GM19395 (cell line): ENCODE results near the gene SLC25A23.

Experiments used
- ATAC-seq: cut with Tn5 transposase; IDR thresholded peaks from one replicate; pipeline ENCODE4 v1.9.1; 2021; ENCODE audit warnings: mild to moderate bottlenecking, moderate library complexity; ENCODE audit not compliant: unreplicated experiment

Gene SLC25A23

GRCh38 chr19:6481541-6482342, 22.1 kb upstream of the SLC25A23 start, which contains the start of gene DENND1C:
Gene DENND1C (minus strand): TSS chr19:6481787. CDS start chr19:6481695, 92 bp downstream.
- ATAC-seq: no peak

DNA sequence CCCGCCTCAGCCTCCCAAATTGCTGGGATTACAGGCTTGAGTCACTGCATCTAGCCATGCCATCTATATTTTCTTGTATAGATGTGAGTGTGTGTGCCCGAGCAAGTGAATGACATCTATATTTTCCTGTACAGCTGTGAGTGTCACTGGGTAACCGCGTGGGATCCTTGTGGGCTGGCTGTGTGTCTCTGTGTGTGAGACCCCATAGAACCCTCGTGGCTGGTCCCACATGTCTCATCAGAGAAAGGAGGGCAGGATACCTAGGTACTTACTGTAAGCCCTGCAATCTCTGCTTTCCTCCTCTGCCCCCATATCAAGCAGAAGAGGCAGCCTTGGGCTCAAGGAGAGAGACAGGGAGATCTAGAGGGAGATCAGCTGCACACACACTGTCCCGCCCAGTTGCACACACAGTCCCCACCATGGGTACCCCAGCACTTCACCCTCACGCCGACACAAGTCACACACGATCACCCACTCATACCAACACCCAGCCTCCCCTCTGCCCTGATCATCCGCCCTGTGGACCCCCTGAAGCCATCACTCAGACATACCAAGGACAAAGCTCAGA, 21.3 kb upstream of the SLC25A23 start:
- no peak for ATAC-seq

- no peak for ATAC-seq
Measured at GRCh38 chr19:6479836-6480398, 20.3 kb upstream of the SLC25A23 start.

- ATAC-seq: no peak
Measured at GRCh38 chr19:6478815-6479214, 19.2 kb upstream of the SLC25A23 start.

GRCh38 chr19:6476896-6477431, 17.4 kb upstream of the SLC25A23 start:
- no peak for ATAC-seq

DNA sequence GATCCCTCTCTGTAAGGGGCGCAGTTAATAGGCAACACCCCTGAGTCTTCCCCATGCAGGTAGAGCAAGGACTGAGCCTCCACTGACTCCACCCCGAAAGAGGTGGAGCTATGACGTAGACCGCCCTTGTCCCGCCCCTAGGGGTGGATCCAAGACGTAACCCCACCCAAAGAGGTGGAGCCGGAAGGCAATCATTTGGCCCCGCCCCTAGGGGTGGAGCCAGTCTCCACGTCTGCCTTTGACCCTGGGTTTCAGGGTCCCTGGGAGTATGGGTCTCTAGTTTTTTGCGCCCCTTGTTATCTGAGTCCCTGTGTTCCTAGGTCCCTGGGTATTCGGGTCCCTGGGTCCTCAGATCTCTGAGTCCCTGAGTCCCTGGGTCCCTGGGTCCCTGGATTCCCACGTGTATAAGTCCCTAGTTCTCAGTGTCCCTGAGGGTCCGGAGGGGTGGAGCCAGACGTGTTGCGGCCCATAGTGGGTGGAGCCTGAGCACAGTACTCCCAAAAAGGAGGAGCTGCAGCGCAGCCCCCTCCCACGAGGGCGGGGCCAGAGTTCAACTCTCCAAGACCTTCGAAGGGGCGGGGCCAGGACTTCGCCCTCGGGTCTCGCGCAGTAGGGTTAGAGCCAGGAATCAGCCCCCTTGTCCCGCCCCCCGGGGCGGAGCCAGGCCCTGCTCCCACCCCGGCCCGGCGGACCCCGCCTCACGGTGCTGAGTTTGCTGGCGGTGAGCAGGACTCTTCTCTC, 16.7 kb upstream of the SLC25A23 start:
- ATAC-seq: no peak

DNA sequence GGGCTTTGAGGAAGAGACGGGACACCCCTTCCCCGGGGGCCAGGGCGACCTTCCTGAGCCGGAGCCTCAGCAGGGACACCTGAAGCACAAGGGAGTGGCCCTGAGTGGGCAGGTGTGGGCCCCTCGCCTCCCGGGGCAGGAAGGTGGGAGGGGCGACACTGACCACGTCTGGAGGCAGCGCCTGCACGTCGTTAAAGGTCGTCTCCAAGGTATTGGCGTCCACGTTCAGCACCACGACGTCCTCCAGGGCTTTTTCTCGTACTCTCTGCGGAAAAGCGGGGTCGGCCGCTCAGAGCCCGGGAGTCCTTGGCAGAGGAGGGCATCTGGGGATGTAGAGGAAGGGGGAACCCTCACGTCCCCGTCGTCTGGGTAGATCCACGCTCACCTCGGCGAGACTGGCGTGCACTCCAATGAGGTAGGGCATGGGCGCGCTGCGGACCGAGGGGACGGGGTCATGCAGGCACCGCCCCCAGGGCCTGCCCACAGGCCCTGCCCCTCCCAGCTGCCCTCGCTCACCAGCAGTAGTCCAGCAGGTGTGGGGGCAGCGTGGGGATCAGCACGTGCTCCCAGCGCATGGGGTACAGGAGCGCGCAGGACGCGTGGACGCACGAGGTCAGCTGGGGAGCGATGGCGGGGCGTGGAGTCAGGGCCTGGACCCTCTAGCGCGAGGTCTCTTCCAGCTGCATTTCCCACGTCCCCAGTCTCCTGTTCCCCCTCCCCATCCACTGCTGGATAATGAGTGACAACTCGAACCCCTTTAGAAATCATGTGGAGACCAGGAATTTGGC, 15.9 kb upstream of the SLC25A23 start:
- ATAC-seq: no peak

DNA sequence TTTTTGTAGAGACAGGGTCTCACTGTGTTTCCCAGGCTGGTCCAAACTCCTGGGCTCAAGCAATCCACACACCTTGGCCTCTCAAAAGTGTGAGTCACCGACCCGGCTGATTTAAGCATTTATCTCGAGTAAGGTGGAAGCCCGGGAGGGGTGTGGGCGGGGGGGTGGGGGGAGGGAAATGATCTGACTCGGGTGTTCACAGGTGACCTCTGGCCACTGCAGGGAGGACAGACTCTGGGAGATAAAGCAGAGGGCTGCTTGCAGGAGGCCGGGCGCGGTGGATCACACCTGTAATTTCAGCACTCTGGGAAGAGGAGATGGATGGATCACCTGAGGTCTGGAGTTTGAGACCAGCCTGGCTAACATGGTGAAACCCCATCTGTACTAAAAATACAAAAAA, 14.1 kb upstream of the SLC25A23 start:
- ATAC-seq: no peak

DNA sequence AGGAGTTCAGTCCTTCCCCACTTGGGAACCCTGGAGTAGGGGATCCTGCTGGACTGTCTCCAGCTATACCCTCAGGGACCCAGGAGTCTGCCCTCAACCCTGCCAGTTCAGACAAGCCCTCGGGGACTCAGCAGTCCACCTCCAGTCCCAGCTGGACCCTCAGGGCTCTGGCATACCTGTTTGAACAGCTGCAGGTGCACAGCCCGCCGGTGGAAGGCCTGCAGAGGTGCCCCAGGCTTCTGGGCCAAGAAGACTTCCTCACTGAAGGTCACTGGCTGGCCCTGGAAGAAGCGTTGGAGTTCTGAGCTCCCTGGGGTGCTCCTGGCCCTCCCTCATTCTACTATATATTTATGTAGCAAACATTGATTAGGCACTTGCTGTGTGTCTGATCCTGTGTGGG, 13.1 kb upstream of the SLC25A23 start:
- ATAC-seq: no peak

DNA sequence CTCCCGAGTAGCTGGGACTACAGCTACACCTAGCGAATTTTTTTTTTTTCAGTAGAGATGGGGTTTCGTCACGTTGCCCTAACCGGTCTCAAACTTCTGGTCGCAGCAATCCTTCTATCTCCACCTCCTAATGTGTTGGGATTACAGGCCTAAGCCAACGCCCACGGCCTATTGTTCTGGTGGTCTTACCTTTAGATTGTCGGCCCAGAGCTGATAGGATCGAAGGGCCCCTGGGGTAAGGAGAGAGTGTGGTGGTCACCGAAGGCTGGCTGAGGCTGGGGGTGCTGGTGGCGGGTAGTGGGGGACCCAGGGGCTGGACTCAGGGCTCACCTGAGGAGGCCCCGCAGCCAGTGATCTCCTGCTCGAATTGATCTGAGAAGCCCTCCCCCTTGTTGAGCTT, 11.5 kb upstream of the SLC25A23 start:
- ATAC-seq: no peak

- ATAC-seq: no peak
Measured at GRCh38 chr19:6470173-6470572, 10.6 kb upstream of the SLC25A23 start.

DNA sequence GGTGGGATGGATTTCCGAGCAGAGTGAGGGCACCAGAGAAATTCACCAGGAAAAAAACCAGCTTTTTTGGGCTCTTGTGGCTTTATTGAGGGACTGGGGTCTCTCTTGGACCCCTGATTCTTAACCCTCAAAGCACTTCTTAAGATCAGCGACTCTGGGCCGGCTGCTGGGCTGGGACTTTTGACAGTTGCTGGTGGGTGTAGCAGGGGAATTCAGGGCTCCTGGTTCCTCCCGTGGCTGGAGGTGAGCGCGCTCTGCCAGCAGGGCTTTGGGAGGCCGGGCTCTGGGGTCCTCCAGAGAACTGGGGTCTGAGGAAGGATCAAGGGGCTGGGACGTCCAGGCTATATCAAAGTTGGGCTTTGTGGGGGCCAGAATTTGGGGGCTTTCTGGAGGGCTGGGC, 7.8 kb upstream of the SLC25A23 start:
- ATAC-seq: no peak

DNA sequence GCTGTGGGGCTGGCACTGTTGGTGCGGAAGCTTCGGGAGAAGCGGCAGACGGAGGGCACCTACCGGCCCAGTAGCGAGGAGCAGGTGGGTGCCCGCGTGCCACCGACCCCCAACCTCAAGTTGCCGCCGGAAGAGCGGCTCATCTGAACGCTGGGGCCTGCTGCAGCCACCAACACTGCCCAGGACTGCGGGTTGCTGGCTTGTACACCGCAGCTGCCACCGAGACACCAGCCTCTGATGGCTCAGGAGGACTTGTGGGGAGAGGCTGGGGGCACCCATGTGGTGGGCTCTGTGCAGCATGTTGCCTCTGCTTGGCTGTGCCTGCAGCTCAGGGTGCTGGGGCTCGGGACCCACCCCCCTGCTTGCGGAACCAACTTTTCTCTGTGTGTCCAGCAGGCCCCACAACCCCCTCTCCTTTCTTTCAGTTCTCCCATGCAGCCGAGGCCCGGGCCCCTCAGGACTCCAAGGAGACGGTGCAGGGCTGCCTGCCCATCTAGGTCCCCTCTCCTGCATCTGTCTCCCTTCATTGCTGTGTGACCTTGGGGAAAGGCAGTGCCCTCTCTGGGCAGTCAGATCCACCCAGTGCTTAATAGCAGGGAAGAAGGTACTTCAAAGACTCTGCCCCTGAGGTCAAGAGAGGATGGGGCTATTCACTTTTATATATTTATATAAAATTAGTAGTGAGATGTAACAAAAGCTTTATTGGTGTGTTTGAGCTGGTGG, 7.1 kb upstream of the SLC25A23 start:
- no peak for ATAC-seq

DNA sequence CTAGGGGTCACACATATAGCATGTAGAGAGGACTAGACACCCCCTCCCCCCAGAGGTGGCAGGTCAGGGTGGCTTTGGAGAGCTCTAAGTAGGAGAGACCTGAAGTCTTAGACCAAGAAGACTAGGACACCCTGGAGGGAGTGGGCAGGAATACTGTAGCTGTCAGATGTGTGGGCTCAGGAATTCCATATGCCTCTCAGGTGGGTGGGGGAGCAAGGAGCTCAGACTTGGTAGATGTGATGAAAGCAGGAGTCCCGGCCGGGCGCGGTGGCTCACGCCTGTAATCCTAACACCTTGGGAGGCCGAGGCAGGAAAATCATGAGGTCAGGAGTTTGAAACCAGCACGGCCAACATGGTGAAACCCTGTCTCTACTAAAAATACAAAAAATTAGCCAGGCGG, 6.1 kb upstream of the SLC25A23 start:
- ATAC-seq: no peak

DNA sequence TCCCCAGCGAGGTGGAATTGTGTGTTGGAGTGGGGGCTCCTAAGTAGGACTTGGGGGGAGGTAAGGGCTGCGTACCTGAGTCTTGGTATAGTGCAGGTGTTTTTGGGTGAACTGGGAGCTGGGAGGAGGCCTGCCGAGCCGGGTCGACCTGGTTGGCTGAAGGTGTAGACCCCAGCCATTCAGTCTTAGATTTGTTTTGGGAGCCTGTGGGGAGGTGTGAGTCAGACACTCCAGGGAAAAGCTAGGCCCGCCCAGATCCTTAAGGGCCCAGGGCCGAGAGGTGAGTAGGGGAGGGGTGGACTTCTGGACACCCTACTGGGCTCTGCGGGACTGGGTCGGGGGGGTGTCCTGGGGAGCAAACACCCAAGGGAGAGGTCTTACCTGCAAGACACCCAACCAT, 5.4 kb upstream of the SLC25A23 start:
- no peak for ATAC-seq

GRCh38 chr19:6464070-6464873, 4.7 kb upstream of the SLC25A23 start, which contains the start of gene CRB3:
Gene CRB3 (plus strand): TSS chr19:6464271. CDS start chr19:6464702, 431 bp downstream.
- ATAC-seq: no peak

GRCh38 chr19:6460099-6460884, 700 bp upstream of the SLC25A23 start:
- peak; percentile 78 for ATAC-seq

GRCh38 chr19:6458695-6459261, 814 bp downstream of the SLC25A23 start:
- ATAC-seq: no peak
